Right atrium auricular region (tissue), 2 donors: ENCODE data around the gene GYS1. TPM values are rescaled to one million over a fixed set of nuclear protein-coding genes. Genes with fewer than 3 reads are reported as not detected.
A peak's percentile ranks its signal among the peaks of the same experiment; 100 is the strongest.

Experiments used
- DNase-seq: peaks from one replicate; pipeline ENCODE4 v3.0.0-alpha.2; 2019; ENCODE audit warnings: low spot score
- H3K27ac ChIP-seq, 2 donors: fragments of 200-600 bp; sonication (generic); 1 replicate in 1 of 2; 2 replicates in 1 of 2; pipeline ENCODE4 v1.5.1; 2016 to 2019
- H3K27me3 ChIP-seq, 2 donors: fragments of 200-600 bp; sonication (generic); one replicate each; pipeline versions ENCODE4 v1.5.1 to v1.6.0; 2017 to 2019
- H3K36me3 ChIP-seq: fragments of 200-600 bp; sonication (generic); one replicate; pipeline ENCODE4 v1.5.1; 2016
- H3K4me1 ChIP-seq, 2 donors: fragments of 200-600 bp; sonication (generic); one replicate each; pipeline versions ENCODE4 v1.5.1 to v1.6.0; 2017 to 2019
- H3K4me3 ChIP-seq, 2 donors: fragments of 200-600 bp; sonication (generic); 1 replicate in 1 of 2; 2 replicates in 1 of 2; pipeline ENCODE4 v1.5.1; 2017 to 2019; ENCODE audit warnings: mild to moderate bottlenecking in 1 of 2, moderate library complexity in 1 of 2
- H3K9me3 ChIP-seq, 2 donors: fragments of 200-600 bp; sonication (generic); one replicate each; pipeline ENCODE4 v1.5.1; 2019
- total RNA-seq, 2 donors: library from RNA; depleted of rRNA; stranded (reverse); fragments of >200 nt; gene quantifications; one replicate each; pipeline ENCODE4 v1.1.0, GENCODE V29; 2016
- TF ChIP-seq, protein P1 (sequence below), 2 donors: fragments of 200-600 bp; sonication (generic); IDR thresholded peaks; one replicate each; pipeline ENCODE4 v1.5.1; 2019; ENCODE audit warnings: antibody characterized with exemption in 2 of 2

The GYS1 gene
- total RNA-seq, 2 donors from 2014 or later: 72.1 to 88.1 TPM

DNA sequence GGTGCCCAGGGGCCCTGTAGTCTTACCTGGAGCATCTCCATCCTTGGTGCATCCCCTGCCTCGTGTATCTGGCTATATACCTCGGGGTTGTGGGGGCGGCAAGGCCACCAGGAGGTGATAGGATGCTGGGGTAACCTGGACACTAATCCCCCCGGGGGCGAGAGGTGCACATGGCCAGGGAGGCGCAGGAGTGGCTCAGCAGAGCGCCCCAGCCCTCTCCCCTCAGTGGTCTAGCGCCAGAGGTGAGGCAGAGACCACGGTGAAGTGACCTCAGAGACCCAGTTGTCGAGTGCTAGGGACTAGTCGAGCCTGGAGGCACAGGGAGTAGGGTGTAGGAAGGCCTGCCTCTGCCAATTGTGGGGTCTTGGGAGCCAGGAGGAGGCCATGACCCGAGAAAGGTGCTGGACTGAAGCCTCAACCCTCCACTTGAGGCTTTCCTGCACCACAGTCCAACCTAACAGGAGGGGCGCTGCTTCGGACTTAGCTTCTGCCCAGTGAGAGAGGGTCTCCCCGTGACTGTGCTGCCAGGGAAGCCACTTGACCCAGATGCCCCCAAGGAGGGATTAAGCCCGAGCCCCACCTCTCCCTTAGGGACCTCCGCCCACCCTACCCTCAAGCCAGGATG lies 24.0 kb upstream of the GYS1 start, which contains the start of gene LHB:
Gene LHB (minus strand): TSS at position 51 of the 625 bp plus-strand sequence. CDS start 10 bp downstream, at position 41.
- H3K4me3 ChIP-seq: peak within 1 kb of the TSS; percentile 36 to 55

DNA sequence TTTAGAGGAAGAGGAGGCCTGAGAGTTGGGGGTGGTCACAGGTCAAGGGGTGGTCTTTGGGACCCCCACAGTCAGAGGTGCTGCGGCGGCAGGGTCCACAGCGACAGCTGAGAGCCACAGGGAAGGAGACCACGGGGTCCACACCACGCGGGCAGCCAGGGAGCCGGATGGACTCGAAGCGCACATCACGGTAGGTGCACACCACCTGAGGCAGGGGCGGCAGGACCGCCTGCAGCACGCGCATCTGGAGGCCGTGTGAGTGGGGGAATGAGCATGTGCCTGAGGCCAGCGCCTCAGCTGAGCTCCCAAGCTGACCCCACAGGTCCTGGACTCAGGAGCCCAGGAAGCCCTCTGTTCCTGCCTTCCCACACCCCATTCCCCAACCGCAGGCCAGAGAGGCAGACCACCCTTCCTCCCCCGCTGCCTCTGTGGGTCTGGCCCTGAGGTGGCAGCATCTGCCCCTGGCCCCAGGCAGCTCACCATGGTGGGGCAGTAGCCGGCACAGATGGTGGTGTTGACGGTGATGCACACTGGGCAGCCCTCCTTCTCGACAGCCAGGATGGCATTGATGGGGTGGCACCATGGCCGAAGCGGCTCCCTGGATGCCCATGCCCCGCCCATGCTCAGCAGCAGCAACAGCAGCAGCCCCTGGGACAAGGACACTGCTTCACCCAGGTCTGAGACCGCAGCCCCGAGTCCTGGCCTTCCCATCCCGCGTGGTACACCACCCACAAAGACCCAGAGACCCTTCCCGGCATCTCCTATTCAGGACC lies 23.1 kb upstream of the GYS1 start:
- TF ChIP-seq, protein P1, sequence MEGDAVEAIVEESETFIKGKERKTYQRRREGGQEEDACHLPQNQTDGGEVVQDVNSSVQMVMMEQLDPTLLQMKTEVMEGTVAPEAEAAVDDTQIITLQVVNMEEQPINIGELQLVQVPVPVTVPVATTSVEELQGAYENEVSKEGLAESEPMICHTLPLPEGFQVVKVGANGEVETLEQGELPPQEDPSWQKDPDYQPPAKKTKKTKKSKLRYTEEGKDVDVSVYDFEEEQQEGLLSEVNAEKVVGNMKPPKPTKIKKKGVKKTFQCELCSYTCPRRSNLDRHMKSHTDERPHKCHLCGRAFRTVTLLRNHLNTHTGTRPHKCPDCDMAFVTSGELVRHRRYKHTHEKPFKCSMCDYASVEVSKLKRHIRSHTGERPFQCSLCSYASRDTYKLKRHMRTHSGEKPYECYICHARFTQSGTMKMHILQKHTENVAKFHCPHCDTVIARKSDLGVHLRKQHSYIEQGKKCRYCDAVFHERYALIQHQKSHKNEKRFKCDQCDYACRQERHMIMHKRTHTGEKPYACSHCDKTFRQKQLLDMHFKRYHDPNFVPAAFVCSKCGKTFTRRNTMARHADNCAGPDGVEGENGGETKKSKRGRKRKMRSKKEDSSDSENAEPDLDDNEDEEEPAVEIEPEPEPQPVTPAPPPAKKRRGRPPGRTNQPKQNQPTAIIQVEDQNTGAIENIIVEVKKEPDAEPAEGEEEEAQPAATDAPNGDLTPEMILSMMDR (IDR thresholded peaks at IDR 0.05): no peak
- no peak for DNase-seq
- no peaks in the 10 kb centered on the region for H3K9me3 ChIP-seq
- no peaks in the 10 kb centered on the region for H3K27me3 ChIP-seq
- H3K27ac ChIP-seq: no peak overlapping the region
- H3K4me3 ChIP-seq: no peak overlapping the region
- peaks cover 26% of the 10 kb centered on the region for H3K36me3 ChIP-seq
- peaks cover 0 to 27% of the 10 kb centered on the region in 2 donors for H3K4me1 ChIP-seq

More for the DNA sequence above, 24.0 kb upstream of the GYS1 start, which contains the start of gene LHB:
- DNase-seq: no peak
- Histone ChIP-seq H3K27ac (peak within 1 kb of the TSS in 1 of 2 donors; percentile 3), H3K9me3 (no peaks in the 10 kb centered on the region), H3K27me3 (no peaks in the 10 kb centered on the region), H3K4me1 (peaks cover 0 to 27% of the 10 kb centered on the region in 2 donors), H3K36me3 (peaks cover 17% of the 10 kb centered on the region)
- TF ChIP-seq, protein P1 (IDR thresholded peaks at IDR 0.05): no peak

DNA sequence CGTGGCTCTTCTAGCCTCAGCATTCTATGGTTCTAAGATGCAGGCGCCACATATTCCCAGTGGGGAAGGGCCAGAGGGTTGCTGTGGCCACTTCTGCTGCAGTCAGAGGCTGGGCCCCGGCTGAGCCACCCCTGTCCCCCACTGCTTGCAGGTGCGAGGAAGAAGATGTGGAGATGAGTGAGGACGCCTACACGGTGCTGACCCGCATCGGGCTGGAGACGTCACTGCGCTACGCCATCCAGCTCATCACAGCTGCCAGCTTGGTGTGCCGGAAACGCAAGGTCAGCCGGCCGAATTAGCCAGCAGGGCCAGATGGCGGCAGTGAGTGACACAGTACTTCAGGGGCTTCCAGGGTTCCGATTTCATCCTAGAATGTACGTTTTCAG lies 21.8 kb upstream of the GYS1 start:
- H3K36me3 ChIP-seq: peaks cover 37% of the 10 kb centered on the region

DNA sequence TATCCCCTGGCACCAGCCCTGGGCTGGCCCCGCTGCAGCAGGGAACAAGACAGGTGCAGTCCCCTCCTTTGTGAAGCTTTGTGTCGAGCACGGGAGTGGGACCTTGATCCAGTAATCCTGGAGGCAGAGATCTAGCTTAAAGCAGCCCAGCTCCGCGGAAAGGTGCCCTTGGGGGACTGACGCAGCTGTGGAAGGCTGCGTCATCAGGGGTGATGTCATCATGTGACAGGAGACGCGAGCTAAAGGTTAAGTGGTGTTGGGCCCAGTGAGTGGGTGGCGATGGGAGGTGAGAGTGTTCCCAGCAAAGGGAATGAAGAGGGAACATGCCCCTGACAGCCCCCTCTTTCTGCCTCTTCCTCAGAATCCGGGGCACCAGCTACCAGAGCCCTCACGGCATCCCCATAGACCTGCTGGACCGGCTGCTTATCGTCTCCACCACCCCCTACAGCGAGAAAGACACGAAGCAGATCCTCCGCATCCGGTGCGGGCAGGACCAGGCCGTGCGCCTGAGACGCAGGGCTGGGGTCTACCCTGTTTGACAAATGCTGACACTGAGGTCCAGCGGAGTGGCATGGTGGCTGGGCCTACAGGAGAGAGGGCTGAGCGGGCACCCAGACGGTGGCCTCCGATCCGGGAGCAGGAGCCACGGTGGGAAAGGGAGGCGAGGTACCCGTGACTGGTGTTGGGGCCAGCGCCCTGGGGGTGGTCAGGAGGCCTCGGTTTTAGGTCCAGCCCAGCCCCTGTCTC lies 21.2 kb upstream of the GYS1 start:
- no peak overlapping the region for H3K4me3 ChIP-seq
- DNase-seq: no peak
- TF ChIP-seq, protein P1 (IDR thresholded peaks at IDR 0.05): no peak
- H3K4me1 ChIP-seq: peaks cover 0 to 22% of the 10 kb centered on the region in 2 donors
- H3K36me3 ChIP-seq: peaks cover 42% of the 10 kb centered on the region
- H3K9me3 ChIP-seq: no peaks in the 10 kb centered on the region
- H3K27ac ChIP-seq: no peak overlapping the region
- no peaks in the 10 kb centered on the region for H3K27me3 ChIP-seq

More for the DNA sequence above, 21.8 kb upstream of the GYS1 start:
- Histone ChIP-seq H3K9me3 (no peaks in the 10 kb centered on the region), H3K27ac (no peak overlapping the region), H3K27me3 (no peaks in the 10 kb centered on the region), H3K4me1 (peaks cover 0 to 27% of the 10 kb centered on the region in 2 donors), H3K4me3 (no peak overlapping the region)
- DNase-seq: no peak
- TF ChIP-seq, protein P1 (IDR thresholded peaks at IDR 0.05): no peak

DNA sequence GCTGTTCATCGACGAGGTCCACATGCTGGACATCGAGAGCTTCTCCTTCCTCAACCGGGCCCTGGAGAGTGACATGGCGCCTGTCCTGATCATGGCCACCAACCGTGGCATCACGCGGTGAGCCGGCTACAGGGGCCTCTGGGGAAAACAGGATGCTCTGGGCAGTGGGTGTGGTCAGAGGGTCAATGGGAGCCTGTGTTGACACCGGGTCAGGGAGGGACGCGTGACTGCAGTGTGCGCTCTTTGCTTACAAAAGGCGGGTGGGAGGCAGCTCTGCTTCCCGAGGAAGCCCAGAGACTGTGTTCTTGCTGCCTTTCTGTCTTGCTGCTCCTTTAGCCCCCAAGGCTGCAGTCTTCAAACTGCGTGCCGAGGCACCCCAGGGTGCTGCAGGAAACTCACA lies 18.1 kb upstream of the GYS1 start:
- H3K4me3 ChIP-seq: no peak overlapping the region
- H3K36me3 ChIP-seq: peaks cover 57% of the 10 kb centered on the region
- H3K4me1 ChIP-seq: no peaks in the 10 kb centered on the region
- H3K27ac ChIP-seq: no peak overlapping the region
- no peaks in the 10 kb centered on the region for H3K27me3 ChIP-seq
- DNase-seq: no peak
- no peaks in the 10 kb centered on the region for H3K9me3 ChIP-seq
- TF ChIP-seq, protein P1 (IDR thresholded peaks at IDR 0.05): no peak
